ENCODE measurements around the gene IL26.

The IL26 gene

GRCh38 chr12:68206446-68206845, 19.2 kb downstream of the IL26 start:
- TF ChIP-seq MYC (IDR thresholded peaks at IDR 0.05; ENCODE audit: low read depth, low read length) (no peak), MAX (IDR thresholded peaks at IDR 0.05; ENCODE audit: low read depth, low read length) (no peak), CTCF (IDR thresholded peaks at IDR 0.05; ENCODE audit: low read depth, low read length) (no peak), POLR2A (IDR thresholded peaks at IDR 0.05; ENCODE audit: extremely low read depth, insufficient read length) (no peak)
- DNase-seq (ENCODE audit: low read depth): no peak
- no peak overlapping the region for H3K4me3 ChIP-seq (ENCODE audit: low read depth, low read length)

GRCh38 chr12:68203460-68203875, 22.1 kb downstream of the IL26 start:
- no peak for DNase-seq (ENCODE audit: low read depth)
- TF ChIP-seq POLR2A (IDR thresholded peaks at IDR 0.05; ENCODE audit: extremely low read depth, insufficient read length) (no peak), MYC (IDR thresholded peaks at IDR 0.05; ENCODE audit: low read depth, low read length) (no peak), MAX (IDR thresholded peaks at IDR 0.05; ENCODE audit: low read depth, low read length) (no peak), CTCF (IDR thresholded peaks at IDR 0.05; ENCODE audit: low read depth, low read length) (no peak)
- H3K4me3 ChIP-seq (ENCODE audit: low read depth, low read length): no peak overlapping the region

- H3K4me3 ChIP-seq (ENCODE audit: low read depth, low read length): no peak overlapping the region
- TF ChIP-seq MAX (IDR thresholded peaks at IDR 0.05; ENCODE audit: low read depth, low read length): no peak
- TF ChIP-seq CTCF (IDR thresholded peaks at IDR 0.05; ENCODE audit: low read depth, low read length): no peak
- TF ChIP-seq MYC (IDR thresholded peaks at IDR 0.05; ENCODE audit: low read depth, low read length): no peak
- TF ChIP-seq POLR2A (IDR thresholded peaks at IDR 0.05; ENCODE audit: extremely low read depth, insufficient read length): no peak
- DNase-seq (ENCODE audit: low read depth): no peak
Observed at GRCh38 chr12:68200854-68201253, 24.8 kb downstream of the IL26 start.

- no peak for DNase-seq (ENCODE audit: low read depth)
- TF ChIP-seq MYC (IDR thresholded peaks at IDR 0.05; ENCODE audit: low read depth, low read length) (no peak), CTCF (IDR thresholded peaks at IDR 0.05; ENCODE audit: low read depth, low read length) (no peak), MAX (IDR thresholded peaks at IDR 0.05; ENCODE audit: low read depth, low read length) (no peak), POLR2A (IDR thresholded peaks at IDR 0.05; ENCODE audit: extremely low read depth, insufficient read length) (no peak)
Observed at GRCh38 chr12:68199127-68199526, 26.5 kb downstream of the IL26 start.

GRCh38 chr12:68198507-68199086, 27.0 kb downstream of the IL26 start:
- DNase-seq (ENCODE audit: low read depth): no peak
- TF ChIP-seq CTCF (IDR thresholded peaks at IDR 0.05; ENCODE audit: low read depth, low read length) (no peak), MAX (IDR thresholded peaks at IDR 0.05; ENCODE audit: low read depth, low read length) (no peak), MYC (IDR thresholded peaks at IDR 0.05; ENCODE audit: low read depth, low read length) (no peak), POLR2A (IDR thresholded peaks at IDR 0.05; ENCODE audit: extremely low read depth, insufficient read length) (no peak)
- no peak overlapping the region for H3K4me3 ChIP-seq (ENCODE audit: low read depth, low read length)

More at GRCh38 chr12:68199127-68199526, 26.5 kb downstream of the IL26 start:
- no peak overlapping the region for H3K4me3 ChIP-seq (ENCODE audit: low read depth, low read length)
